Glutamatergic neuron (in vitro differentiated cells): ENCODE measurements around the gene COLEC11. TPM values are rescaled to one million over a fixed set of nuclear protein-coding genes. Genes with fewer than 3 reads are reported as not detected.

ENCODE experiments used
- DNase-seq: peaks from one replicate; pipeline ENCODE4 v3.0.0; 2022
- H3K27ac Mint-ChIP-seq: one replicate; pipeline ENCODE4 v1.8.0; 2020; ENCODE audit warnings: mild to moderate bottlenecking, mixed read lengths, inconsistent platforms; ENCODE audit not compliant: unreplicated experiment
- H3K27me3 Mint-ChIP-seq: one replicate; pipeline ENCODE4 v1.8.0; 2020; ENCODE audit warnings: mild to moderate bottlenecking, moderate library complexity, mixed read lengths, inconsistent platforms; ENCODE audit not compliant: unreplicated experiment
- H3K36me3 Mint-ChIP-seq: one replicate; pipeline ENCODE4 v1.8.0; 2020; ENCODE audit warnings: mild to moderate bottlenecking, mixed read lengths, inconsistent platforms; ENCODE audit not compliant: unreplicated experiment
- H3K4me1 Mint-ChIP-seq: one replicate; pipeline ENCODE4 v1.8.0; 2020; ENCODE audit warnings: mild to moderate bottlenecking, low read depth, mixed read lengths, inconsistent platforms; ENCODE audit not compliant: unreplicated experiment
- H3K4me3 Mint-ChIP-seq: one replicate; pipeline ENCODE4 v1.8.0; 2020; ENCODE audit warnings: mild to moderate bottlenecking, mixed read lengths, inconsistent platforms; ENCODE audit not compliant: unreplicated experiment
- H3K9me3 Mint-ChIP-seq: one replicate; pipeline ENCODE4 v1.8.0; 2020; ENCODE audit warnings: mild to moderate bottlenecking, moderate library complexity, mixed read lengths, inconsistent platforms; ENCODE audit not compliant: unreplicated experiment
- CTCF ChIP-seq: fragments of 200-600 bp; sonication (generic); IDR thresholded peaks from one replicate; pipeline ENCODE4 v1.5.0; 2021; ENCODE audit not compliant: partially characterized antibody, unreplicated experiment
- total RNA-seq: library from RNA; stranded (reverse); fragmentation: NEBNext Ultra II Directional; extraction: Animal tissue kit (Norgen Biotek cat#: 25700); gene quantifications from one replicate; pipeline ENCODE4 v1.2.1, GENCODE V29; 2021; ENCODE audit not compliant: unreplicated experiment

COLEC11 gene
- total RNA-seq, 1 donor from 2014 or later, result not detected

GRCh38 chr2:3679180-3679579, 84.3 kb downstream of the COLEC11 start:
- Mint-ChIP-seq H3K4me1 (no peaks in the 10 kb centered on the region), H3K4me3 (no peak overlapping the region), H3K27ac (no peak overlapping the region), H3K36me3 (no peaks in the 10 kb centered on the region), H3K9me3 (no peaks in the 10 kb centered on the region), H3K27me3 (no peaks in the 10 kb centered on the region)
- no peak for DNase-seq
- no peak for TF ChIP-seq CTCF

- TF ChIP-seq CTCF, result no peak
- no peak overlapping the region for H3K4me3 Mint-ChIP-seq
- H3K9me3 Mint-ChIP-seq, result no peaks in the 10 kb centered on the region
- no peaks in the 10 kb centered on the region for H3K27me3 Mint-ChIP-seq
- no peaks in the 10 kb centered on the region for H3K4me1 Mint-ChIP-seq
- H3K36me3 Mint-ChIP-seq, result no peaks in the 10 kb centered on the region
- no peak for DNase-seq
- no peak overlapping the region for H3K27ac Mint-ChIP-seq
Observed at GRCh38 chr2:3679616-3680393, 84.9 kb downstream of the COLEC11 start.

GRCh38 chr2:3680548-3681345, 85.8 kb downstream of the COLEC11 start:
- no peak overlapping the region for H3K4me3 Mint-ChIP-seq

GRCh38 chr2:3681625-3682024, 86.7 kb downstream of the COLEC11 start:
- no peaks in the 10 kb centered on the region for H3K4me1 Mint-ChIP-seq
- no peak for TF ChIP-seq CTCF
- H3K27ac Mint-ChIP-seq, result no peak overlapping the region
- H3K27me3 Mint-ChIP-seq, result no peaks in the 10 kb centered on the region
- peaks cover 3% of the 10 kb centered on the region for H3K36me3 Mint-ChIP-seq
- no peak for DNase-seq
- H3K9me3 Mint-ChIP-seq, result no peaks in the 10 kb centered on the region
- no peak overlapping the region for H3K4me3 Mint-ChIP-seq

More at GRCh38 chr2:3680548-3681345, 85.8 kb downstream of the COLEC11 start:
- Mint-ChIP-seq H3K36me3 (peaks cover 3% of the 10 kb centered on the region), H3K27ac (no peak overlapping the region), H3K27me3 (no peaks in the 10 kb centered on the region), H3K9me3 (no peaks in the 10 kb centered on the region), H3K4me1 (no peaks in the 10 kb centered on the region)
- no peak for TF ChIP-seq CTCF
- DNase-seq, result no peak

GRCh38 chr2:3682811-3683210, 87.9 kb downstream of the COLEC11 start:
- no peak for TF ChIP-seq CTCF
- no peak overlapping the region for H3K4me3 Mint-ChIP-seq
- H3K4me1 Mint-ChIP-seq, result no peaks in the 10 kb centered on the region
- DNase-seq, result no peak
- H3K27ac Mint-ChIP-seq, result no peak overlapping the region
- no peaks in the 10 kb centered on the region for H3K9me3 Mint-ChIP-seq
- no peaks in the 10 kb centered on the region for H3K27me3 Mint-ChIP-seq
- H3K36me3 Mint-ChIP-seq, result peaks cover 3% of the 10 kb centered on the region
